Measurements from ENCODE around the gene JMJD4.
A peak's percentile ranks its signal among the peaks of the same experiment; 100 is the strongest.

The JMJD4 gene

DNA sequence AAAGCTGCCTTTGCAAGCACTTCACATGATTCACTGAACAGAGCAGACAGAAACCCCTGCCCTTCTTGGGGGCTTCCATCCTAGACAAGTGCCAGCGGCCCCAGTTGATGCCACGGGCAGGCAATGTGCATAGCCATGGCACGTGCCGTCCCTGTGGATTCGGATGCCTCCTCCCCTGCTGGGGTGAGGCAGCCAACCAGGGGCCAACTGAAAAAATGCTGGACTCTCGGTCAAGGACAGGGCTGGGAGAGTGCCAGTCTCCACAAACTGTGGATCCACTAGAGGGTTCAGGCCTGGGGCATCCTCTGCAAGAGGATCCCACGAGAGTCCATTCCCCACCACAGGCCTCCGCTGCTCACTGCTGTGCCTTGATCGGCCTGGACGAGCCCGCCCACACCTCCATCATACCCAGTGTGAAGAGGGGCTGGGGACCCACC is 3.8 kb downstream of the JMJD4 start:
- TF ChIP-seq CTCF (IDR thresholded peaks at IDR 0.05; ENCODE audit: low read depth, low read length) = no peak
- Histone ChIP-seq H3K4me3 (ENCODE audit: low read depth, low read length) (no peak overlapping the region), H3K27me3 (ENCODE audit: insufficient read depth, low read depth, severe bottlenecking) (no peaks in the 10 kb centered on the region), H3K9me3 (ENCODE audit: severe bottlenecking) (no peaks in the 10 kb centered on the region), H3K36me3 (no peaks in the 10 kb centered on the region), H3K27ac (no peak overlapping the region)
- no peak for DNase-seq

GRCh38 chr1:227730630-227731151 is 4.4 kb downstream of the JMJD4 start:
- TF ChIP-seq CTCF (IDR thresholded peaks at IDR 0.05; ENCODE audit: low read depth, low read length) = no peak
- Histone ChIP-seq H3K36me3 (no peaks in the 10 kb centered on the region), H3K27ac (no peak overlapping the region), H3K4me3 (ENCODE audit: low read depth, low read length) (no peak overlapping the region), H3K27me3 (ENCODE audit: insufficient read depth, low read depth, severe bottlenecking) (no peaks in the 10 kb centered on the region), H3K9me3 (ENCODE audit: severe bottlenecking) (no peaks in the 10 kb centered on the region)
- DNase-seq = no peak

GRCh38 chr1:227729881-227730629 is 5.0 kb downstream of the JMJD4 start:
- no peak for DNase-seq
- Histone ChIP-seq H3K9me3 (ENCODE audit: severe bottlenecking) (no peaks in the 10 kb centered on the region), H3K27me3 (ENCODE audit: insufficient read depth, low read depth, severe bottlenecking) (no peaks in the 10 kb centered on the region), H3K27ac (no peak overlapping the region), H3K4me3 (ENCODE audit: low read depth, low read length) (no peak overlapping the region), H3K36me3 (no peaks in the 10 kb centered on the region)
- TF ChIP-seq CTCF (IDR thresholded peaks at IDR 0.05; ENCODE audit: low read depth, low read length) = peak; percentile 70

DNA sequence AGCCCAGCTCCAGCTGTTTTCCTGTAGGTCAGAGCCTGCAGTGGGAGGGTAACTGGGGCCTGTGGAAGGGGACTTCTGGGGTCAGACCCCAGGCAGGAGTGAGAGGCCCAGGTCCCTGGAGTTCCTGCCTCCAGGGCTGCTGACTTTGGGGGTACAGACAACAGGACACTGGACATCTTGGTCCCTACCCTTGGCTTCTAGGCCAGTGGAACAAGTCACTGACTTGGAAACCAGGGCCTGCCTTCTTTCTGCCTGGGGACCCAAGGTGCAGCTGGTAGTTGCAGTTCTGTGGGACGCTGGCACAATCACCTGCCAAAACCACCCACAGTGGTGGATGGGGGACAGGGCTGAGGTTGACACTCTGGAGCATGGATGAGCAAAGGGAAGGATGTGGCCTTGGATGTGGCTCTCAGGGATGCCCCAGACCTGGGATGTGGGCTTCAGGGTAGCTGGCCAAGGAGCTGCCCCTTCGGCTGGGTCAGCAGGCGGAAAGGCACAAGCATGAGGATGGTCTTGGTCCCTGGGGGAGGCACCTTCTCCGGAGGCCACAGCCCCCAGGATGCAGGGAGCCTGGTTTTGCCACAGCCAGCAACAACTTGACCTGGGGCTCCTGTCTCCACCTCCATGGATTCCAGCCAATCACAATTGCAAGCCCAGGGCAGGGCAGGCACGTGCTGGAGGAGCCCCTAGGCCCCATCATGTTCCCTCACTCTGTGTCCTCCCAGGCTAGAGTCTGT is 5.8 kb downstream of the JMJD4 start:
- no peak overlapping the region for H3K27ac ChIP-seq
- DNase-seq = no peak
- H3K4me3 ChIP-seq (ENCODE audit: low read depth, low read length) = peak overlapping the region; percentile 50
- no peaks in the 10 kb centered on the region for H3K36me3 ChIP-seq
- H3K9me3 ChIP-seq (ENCODE audit: severe bottlenecking) = no peaks in the 10 kb centered on the region
- no peak for TF ChIP-seq CTCF (IDR thresholded peaks at IDR 0.05; ENCODE audit: low read depth, low read length)
- H3K27me3 ChIP-seq (ENCODE audit: insufficient read depth, low read depth, severe bottlenecking) = no peaks in the 10 kb centered on the region

- peak overlapping the region; percentile 50 for H3K4me3 ChIP-seq (ENCODE audit: low read depth, low read length)
- H3K36me3 ChIP-seq = no peaks in the 10 kb centered on the region
- no peak overlapping the region for H3K27ac ChIP-seq
- no peak for DNase-seq
- no peak for TF ChIP-seq CTCF (IDR thresholded peaks at IDR 0.05; ENCODE audit: low read depth, low read length)
- no peaks in the 10 kb centered on the region for H3K9me3 ChIP-seq (ENCODE audit: severe bottlenecking)
- H3K27me3 ChIP-seq (ENCODE audit: insufficient read depth, low read depth, severe bottlenecking) = no peaks in the 10 kb centered on the region
These were observed 6.3 kb downstream of the JMJD4 start for GRCh38 chr1:227728892-227729143.

Data from WERI-Rb-1 (cell line).